Measurements from ENCODE around the gene EN1. TPM values are rescaled to one million over a fixed set of nuclear protein-coding genes. Genes with fewer than 3 reads are reported as not detected.

Gene EN1
- total and polyA plus RNA-seq, 2 of the 13 experiments (the other 11 are each of a cell fraction or from before 2014, with no cell fraction given): not detected

- no peak for TF ChIP-seq BATF2 (CRISPR knock-in tag; IDR thresholded peaks at IDR 0.05)
- no peak for TF ChIP-seq AGO2 (optimal IDR thresholded peaks at IDR 0.05; ENCODE audit: low read depth, low read length)
- TF ChIP-seq ZNF784 (CRISPR knock-in tag; IDR thresholded peaks at IDR 0.05; ENCODE audit: borderline replicate concordance): no peak
- no peak for TF ChIP-seq FOXP4 (CRISPR knock-in tag; IDR thresholded peaks at IDR 0.05)
- no peak for TF ChIP-seq HOXA7 (CRISPR knock-in tag; IDR thresholded peaks at IDR 0.05)
Observed at GRCh38 chr2:118806797-118807667, 40.4 kb downstream of the EN1 start (continued).

- Histone ChIP-seq H3K27ac (ENCODE audit: extremely low read length, insufficient read depth, low read length) (no peak overlapping the region), H3K27me3 (ENCODE audit: control insufficient read depth in 1 of 2, insufficient read depth in 2 of 2, low read length in 2 of 2) (peaks cover 1 to 39% of the 10 kb centered on the region in 2 experiments; a peak in 4 of 5 replicates), H3K4me3 (replicated peaks in 1 of 3; ENCODE audit: insufficient read depth in 1 of 3, low read depth in 2 of 3, low read length in 3 of 3) (no peak overlapping the region), H3K36me3 (replicated peaks in 1 of 2; ENCODE audit: control insufficient read depth in 1 of 2, insufficient read depth in 2 of 2, low read length in 2 of 2) (no peaks in the 10 kb centered on the region), H4K20me1 (ENCODE audit: insufficient read depth, low read length) (no peaks in the 10 kb centered on the region), H3K4me2 (ENCODE audit: low read depth, low read length) (no peak overlapping the region), H3K79me2 (ENCODE audit: insufficient read depth, low read length) (no peaks in the 10 kb centered on the region), H3K9me3 (ENCODE audit: low read length) (no peaks in the 10 kb centered on the region), H2AFZ (ENCODE audit: low read length) (no peak overlapping the region), H3K4me1 (ENCODE audit: insufficient read depth, low read length) (no peaks in the 10 kb centered on the region), H3K9ac (ENCODE audit: insufficient read depth, low read depth, low read length) (no peak overlapping the region)
- ATAC-seq (no peak), FAIRE-seq (no peak), DNase-seq (ENCODE audit: low spot score) (no peak)
- POLR2A ChIA-PET: no interaction called here
- BruUV-seq (replicated peaks): no TSS peak
- in situ Hi-C loops (cut with HindIII; ENCODE audit: extremely low pct_ligation_motif_present, low pct_unique_long_range_greater_than_20kb): no loop called here
- intact Hi-C loops (cut with micrococcal nuclease; ENCODE audit: unreplicated experiment): no loop called here
- WGBS (ENCODE audit: low lambda C conversion rate): 53% methylated on average over 9 of the region's 9 CpGs
- CTCF ChIA-PET (ENCODE audit: low intra/inter-chr PET ratio, low total read pairs): no interaction called here
- TF ChIP-seq MLXIP (CRISPR knock-in tag; IDR thresholded peaks at IDR 0.05; ENCODE audit: borderline replicate concordance) (no peak), ZFP82 (CRISPR knock-in tag; IDR thresholded peaks at IDR 0.05; ENCODE audit: borderline replicate concordance) (no peak), ZNF879 (CRISPR knock-in tag; IDR thresholded peaks at IDR 0.05) (no peak), TFE3 (CRISPR knock-in tag; IDR thresholded peaks at IDR 0.05) (no peak), FOXP1 (IDR thresholded peaks at IDR 0.05) (no peak), FOXP1 (CRISPR knock-in tag; IDR thresholded peaks at IDR 0.05) (no peak)
Observed at GRCh38 chr2:118805064-118805690, 42.3 kb downstream of the EN1 start.
